Fibroblast of lung (primary cell): Measurements from ENCODE around the gene RSPH3. TPM values are rescaled to one million over a fixed set of nuclear protein-coding genes. Genes with fewer than 3 reads are reported as not detected.

ENCODE experiments used
- DNase-seq, 2 donors: peaks; one replicate each; pipeline versions ENCODE4 v3.0.0 to v3.0.0-alpha.2; 2010; ENCODE audit warnings: low read depth in 2 of 2
- H2AFZ ChIP-seq: 2 replicates; pipeline ENCODE4 v1.5.1; 2012; ENCODE audit warnings: low read length, control low read depth, inconsistent platforms
- H3K27ac ChIP-seq: 2 replicates; pipeline ENCODE4 v1.5.1; 2011; ENCODE audit warnings: low read length, control low read depth; ENCODE audit not compliant: insufficient read depth
- H3K27me3 ChIP-seq: 2 replicates; pipeline ENCODE4 v1.5.1; 2011; ENCODE audit warnings: mild to moderate bottlenecking, low read length; ENCODE audit not compliant: control insufficient read depth, insufficient read depth
- H3K36me3 ChIP-seq: 2 replicates; pipeline ENCODE4 v1.5.1; 2011; ENCODE audit warnings: low read length; ENCODE audit not compliant: control insufficient read depth, insufficient read depth
- H3K4me1 ChIP-seq: 2 replicates; pipeline ENCODE4 v1.5.1; 2011; ENCODE audit warnings: low read length; ENCODE audit not compliant: control insufficient read depth, insufficient read depth; ENCODE audit errors: extremely low read depth
- H3K4me2 ChIP-seq: 2 replicates; pipeline ENCODE4 v1.5.1; 2011; ENCODE audit warnings: low read length, control low read depth; ENCODE audit not compliant: insufficient read depth; ENCODE audit errors: extremely low read depth
- H3K4me3 ChIP-seq, 4 experiments: fragments of 200-600 bp in 1 of 4; sonication (generic) in 1 of 4; replicated peaks in 1 of 4; 2 replicates each; pipeline ENCODE4 v1.5.1; 2011 to 2016; ENCODE audit warnings: low read length in 4 of 4, low read depth in 3 of 4, mild to moderate bottlenecking in 3 of 4, control low read depth in 2 of 4, inconsistent platforms in 1 of 4, mixed read lengths in 1 of 4; ENCODE audit not compliant: insufficient read depth in 1 of 4; ENCODE audit errors: control extremely low read depth in 1 of 4
- H3K79me2 ChIP-seq: 2 replicates; pipeline ENCODE4 v1.5.1; 2012; ENCODE audit warnings: mild to moderate bottlenecking, low read length, inconsistent platforms; ENCODE audit not compliant: control insufficient read depth, insufficient read depth
- H3K9ac ChIP-seq: 2 replicates; pipeline ENCODE4 v1.5.1; 2011; ENCODE audit warnings: mild to moderate bottlenecking, low read length, control low read depth; ENCODE audit not compliant: insufficient read depth
- H3K9me3 ChIP-seq: 2 replicates; pipeline ENCODE4 v1.5.1; 2012; ENCODE audit warnings: low read depth, low read length; ENCODE audit not compliant: control insufficient read depth, insufficient read depth
- H4K20me1 ChIP-seq: 2 replicates; pipeline ENCODE4 v1.5.1; 2011; ENCODE audit warnings: low read length; ENCODE audit not compliant: control insufficient read depth, insufficient read depth; ENCODE audit errors: extremely low read depth
- EZH2 ChIP-seq: IDR thresholded peaks from 2 replicates; pipeline ENCODE4 v1.5.1; 2012; ENCODE audit warnings: low read length, control low read depth, mild to moderate bottlenecking; ENCODE audit errors: missing control alignments
- polyA plus RNA-seq, 2 donors: library from polyadenylated mRNA; depleted of rRNA in 1 of 2; stranded (reverse) in 1 of 2; unstranded in 1 of 2; fragments of >200 nt; gene quantifications; 2 replicates each; pipeline ENCODE4 v1.2.1, GENCODE V29; 2011 to 2012; ENCODE audit warnings: missing spikeins in 1 of 2
- total RNA-seq: library from RNA; depleted of rRNA; stranded (reverse); fragments of >200 nt; gene quantifications from 2 replicates; pipeline ENCODE4 v1.2.1, GENCODE V29; 2014
- TF ChIP-seq, protein P1 (sequence below), 2 donors: IDR thresholded peaks in 1 of 2; conservative IDR thresholded peaks in 1 of 2; 1 replicate in 1 of 2; 2 replicates in 1 of 2; pipeline ENCODE4 v1.5.1; 2011 to 2012; ENCODE audit warnings: low read length in 2 of 2, control low read depth in 1 of 2, inconsistent platforms in 1 of 2, low read depth in 1 of 2, mild to moderate bottlenecking in 1 of 2

RSPH3 gene
- total and polyA plus RNA-seq, 2 donors (not counting 1 experiment from before 2014, with no cell fraction given), result 2.3 to 5.9 TPM

DNA sequence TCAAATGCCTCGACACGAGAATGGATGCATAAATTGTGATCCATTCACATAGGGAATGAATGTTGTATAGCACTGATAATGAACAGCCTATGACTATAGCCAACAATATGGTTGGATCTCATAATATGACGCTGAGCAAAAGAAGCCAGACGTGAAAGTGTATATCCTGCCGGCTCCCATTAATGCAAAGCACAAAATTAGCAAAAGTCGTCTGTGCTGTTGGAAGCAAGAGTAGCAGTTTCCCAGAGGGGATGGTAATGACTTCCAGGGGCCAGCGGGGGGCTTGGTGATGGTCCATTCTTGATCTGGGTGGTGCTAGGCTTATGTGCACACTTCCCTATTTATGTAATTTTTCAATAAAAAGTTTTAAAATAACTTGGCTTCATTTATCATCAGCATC lies 45.8 kb upstream of the RSPH3 start:
- Histone ChIP-seq H3K27me3 (peaks cover 6% of the 10 kb centered on the region), H3K27ac (no peak overlapping the region), H2AFZ (no peak overlapping the region), H4K20me1 (no peaks in the 10 kb centered on the region), H3K79me2 (no peaks in the 10 kb centered on the region), H3K9me3 (no peaks in the 10 kb centered on the region), H3K4me1 (no peaks in the 10 kb centered on the region), H3K36me3 (no peaks in the 10 kb centered on the region), H3K4me2 (no peak overlapping the region), H3K9ac (no peak overlapping the region), H3K4me3 (no peak overlapping the region)
- DNase-seq, result no peak
- TF ChIP-seq, protein P1, sequence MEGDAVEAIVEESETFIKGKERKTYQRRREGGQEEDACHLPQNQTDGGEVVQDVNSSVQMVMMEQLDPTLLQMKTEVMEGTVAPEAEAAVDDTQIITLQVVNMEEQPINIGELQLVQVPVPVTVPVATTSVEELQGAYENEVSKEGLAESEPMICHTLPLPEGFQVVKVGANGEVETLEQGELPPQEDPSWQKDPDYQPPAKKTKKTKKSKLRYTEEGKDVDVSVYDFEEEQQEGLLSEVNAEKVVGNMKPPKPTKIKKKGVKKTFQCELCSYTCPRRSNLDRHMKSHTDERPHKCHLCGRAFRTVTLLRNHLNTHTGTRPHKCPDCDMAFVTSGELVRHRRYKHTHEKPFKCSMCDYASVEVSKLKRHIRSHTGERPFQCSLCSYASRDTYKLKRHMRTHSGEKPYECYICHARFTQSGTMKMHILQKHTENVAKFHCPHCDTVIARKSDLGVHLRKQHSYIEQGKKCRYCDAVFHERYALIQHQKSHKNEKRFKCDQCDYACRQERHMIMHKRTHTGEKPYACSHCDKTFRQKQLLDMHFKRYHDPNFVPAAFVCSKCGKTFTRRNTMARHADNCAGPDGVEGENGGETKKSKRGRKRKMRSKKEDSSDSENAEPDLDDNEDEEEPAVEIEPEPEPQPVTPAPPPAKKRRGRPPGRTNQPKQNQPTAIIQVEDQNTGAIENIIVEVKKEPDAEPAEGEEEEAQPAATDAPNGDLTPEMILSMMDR (conservative IDR thresholded peaks at IDR 0.05 in 1 of 2, IDR thresholded peaks at IDR 0.05 in 1 of 2; ENCODE audit: low read depth in 1 of 2, low read length in 2 of 2), result no peak
- no peak for TF ChIP-seq EZH2

GRCh38 chr6:159044899-159045727 lies 45.1 kb upstream of the RSPH3 start, which contains the start of gene TAGAP:
TSS of gene TAGAP (minus strand) at chr6:159044991. CDS start at chr6:159044146, 845 bp downstream.
- no peak within 1 kb of the TSS for H3K4me2 ChIP-seq
- no peaks in the 10 kb centered on the region for H3K9me3 ChIP-seq
- no peak within 1 kb of the TSS for H3K9ac ChIP-seq
- TF ChIP-seq, protein P1 (conservative IDR thresholded peaks at IDR 0.05 in 1 of 2, IDR thresholded peaks at IDR 0.05 in 1 of 2; ENCODE audit: low read depth in 1 of 2, low read length in 2 of 2), result no peak
- TF ChIP-seq EZH2, result no peak
- no peak for DNase-seq
- no peak within 1 kb of the TSS for H3K27ac ChIP-seq
- no peaks in the 10 kb centered on the region for H3K79me2 ChIP-seq
- no peaks in the 10 kb centered on the region for H3K4me1 ChIP-seq
- H4K20me1 ChIP-seq, result no peaks in the 10 kb centered on the region
- peaks cover 6% of the 10 kb centered on the region for H3K27me3 ChIP-seq
- H3K36me3 ChIP-seq, result no peaks in the 10 kb centered on the region
- H3K4me3 ChIP-seq, result no peak within 1 kb of the TSS
- H2AFZ ChIP-seq, result no peak within 1 kb of the TSS

- no peaks in the 10 kb centered on the region for H3K36me3 ChIP-seq
- H3K27ac ChIP-seq, result no peak overlapping the region
- no peak overlapping the region for H3K4me3 ChIP-seq
- H3K27me3 ChIP-seq, result peaks cover 9% of the 10 kb centered on the region
- no peaks in the 10 kb centered on the region for H4K20me1 ChIP-seq
- H2AFZ ChIP-seq, result no peak overlapping the region
- DNase-seq, result no peak
- no peaks in the 10 kb centered on the region for H3K4me1 ChIP-seq
- no peaks in the 10 kb centered on the region for H3K79me2 ChIP-seq
- TF ChIP-seq EZH2, result no peak
- TF ChIP-seq, protein P1 (conservative IDR thresholded peaks at IDR 0.05 in 1 of 2, IDR thresholded peaks at IDR 0.05 in 1 of 2; ENCODE audit: low read depth in 1 of 2, low read length in 2 of 2), result no peak
- no peaks in the 10 kb centered on the region for H3K9me3 ChIP-seq
- H3K4me2 ChIP-seq, result no peak overlapping the region
- no peak overlapping the region for H3K9ac ChIP-seq
Measured at GRCh38 chr6:159043947-159044346, 43.9 kb upstream of the RSPH3 start.
